GM19239 (cell line): ENCODE measurements around the gene GTF3C1.

Experiments used
- DNase-seq: peaks from one replicate; pipeline ENCODE4 v3.0.0; 2011; ENCODE audit warnings: low spot score; ENCODE audit not compliant: insufficient read length
- FAIRE-seq: peaks from 2 replicates; lab custom pipeline; 2011; peaks lifted over from hg19 to GRCh38; lab: Jason Lieb, UNC

GTF3C1 gene

GRCh38 chr16:27431773-27432532, 117.8 kb downstream of the GTF3C1 start:
- DNase-seq (no peak), FAIRE-seq (no peak)

GRCh38 chr16:27430923-27431484, 118.7 kb downstream of the GTF3C1 start:
- DNase-seq (no peak), FAIRE-seq (peak; percentile 84)

GRCh38 chr16:27430512-27430911, 119.2 kb downstream of the GTF3C1 start:
- FAIRE-seq = peak; percentile 18
- DNase-seq = no peak

GRCh38 chr16:27429981-27430441, 119.7 kb downstream of the GTF3C1 start:
- DNase-seq (no peak), FAIRE-seq (peak; percentile 33)

- FAIRE-seq = no peak
- no peak for DNase-seq
Measured at GRCh38 chr16:27429330-27429871, 120.3 kb downstream of the GTF3C1 start.

- FAIRE-seq = no peak
Measured at GRCh38 chr16:27428026-27428785, 121.5 kb downstream of the GTF3C1 start.

GRCh38 chr16:27427538-27427937, 122.2 kb downstream of the GTF3C1 start:
- no peak for FAIRE-seq
- no peak for DNase-seq

More at GRCh38 chr16:27428026-27428785, 121.5 kb downstream of the GTF3C1 start:
- DNase-seq = no peak

- DNase-seq = peak; percentile 61
- peak; percentile 99 for FAIRE-seq
Measured at GRCh38 chr16:27426423-27427408, 123.0 kb downstream of the GTF3C1 start.

GRCh38 chr16:27425961-27426360, 123.8 kb downstream of the GTF3C1 start:
- DNase-seq = no peak
- FAIRE-seq = no peak

- DNase-seq (no peak), FAIRE-seq (no peak)
Measured at GRCh38 chr16:27424772-27425498, 124.8 kb downstream of the GTF3C1 start.

GRCh38 chr16:27421961-27422740, 127.6 kb downstream of the GTF3C1 start:
- no peak for FAIRE-seq
- no peak for DNase-seq

GRCh38 chr16:27417047-27417671, 132.6 kb downstream of the GTF3C1 start:
- DNase-seq (no peak), FAIRE-seq (peak; percentile 40)

GRCh38 chr16:27414788-27415431, 134.8 kb downstream of the GTF3C1 start:
- peak; percentile 84 for FAIRE-seq
- DNase-seq = no peak

- DNase-seq = no peak
- no peak for FAIRE-seq
Measured at GRCh38 chr16:27413956-27414355, 135.8 kb downstream of the GTF3C1 start.

- FAIRE-seq (no peak), DNase-seq (no peak)
Measured at GRCh38 chr16:27410761-27411160, 139.0 kb downstream of the GTF3C1 start.
